SIG-M5 (cell line): ENCODE data around the gene DST.

Experiments
- DNase-seq: peaks from one replicate; lab custom pipeline; 2025; lab: John Stamatoyannopoulos, UW

Gene DST

DNA sequence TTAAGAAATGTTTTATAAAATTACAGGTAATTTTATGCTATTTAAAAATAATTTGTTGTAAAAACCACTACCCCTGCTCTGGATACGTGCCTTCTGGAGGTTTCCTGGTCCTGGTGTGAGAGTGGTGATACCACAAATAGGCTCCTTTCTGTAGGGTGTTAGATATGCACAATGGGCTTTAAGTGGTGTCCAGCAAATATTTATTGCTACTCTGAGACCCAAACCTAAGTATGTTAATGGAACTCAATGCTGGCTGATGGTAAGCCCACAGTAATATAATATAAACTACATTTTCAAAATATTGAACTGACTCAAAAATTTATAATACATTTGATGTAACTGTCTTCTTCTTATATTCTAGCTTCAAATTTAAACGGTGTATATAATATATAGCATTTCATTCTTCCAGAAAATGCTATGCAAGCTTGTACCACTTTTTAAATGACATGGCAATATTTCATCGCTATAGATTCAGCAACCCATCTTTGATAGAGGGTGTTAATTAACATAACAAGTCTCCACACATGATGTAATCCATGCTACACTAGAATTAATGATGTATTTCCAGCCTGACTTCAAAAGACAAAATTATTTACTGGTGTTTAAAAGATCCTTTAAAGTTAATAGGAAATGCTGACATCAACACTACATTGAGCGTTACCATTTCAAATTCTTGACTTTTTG is 161.9 kb downstream of the DST start:
- no peak for DNase-seq

DNA sequence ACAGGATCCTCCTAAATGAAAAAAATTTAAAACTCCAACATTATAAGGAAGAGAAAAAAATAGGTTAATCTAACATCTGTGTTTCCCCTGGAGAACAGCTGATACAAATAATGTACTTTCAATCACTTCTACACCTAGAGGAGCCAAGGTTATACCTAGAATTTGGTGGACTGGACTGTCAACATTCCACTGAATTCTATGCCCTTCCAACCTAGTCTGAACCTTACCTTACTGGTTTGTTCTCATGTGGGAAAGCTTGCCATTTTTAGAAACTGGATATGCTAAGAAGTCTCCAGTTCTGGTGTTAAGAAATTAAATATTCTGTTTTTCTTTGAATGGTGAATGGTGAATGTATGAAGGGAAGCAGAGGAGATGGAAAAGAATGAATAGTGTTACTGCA is 162.4 kb downstream of the DST start:
- no peak for DNase-seq

DNA sequence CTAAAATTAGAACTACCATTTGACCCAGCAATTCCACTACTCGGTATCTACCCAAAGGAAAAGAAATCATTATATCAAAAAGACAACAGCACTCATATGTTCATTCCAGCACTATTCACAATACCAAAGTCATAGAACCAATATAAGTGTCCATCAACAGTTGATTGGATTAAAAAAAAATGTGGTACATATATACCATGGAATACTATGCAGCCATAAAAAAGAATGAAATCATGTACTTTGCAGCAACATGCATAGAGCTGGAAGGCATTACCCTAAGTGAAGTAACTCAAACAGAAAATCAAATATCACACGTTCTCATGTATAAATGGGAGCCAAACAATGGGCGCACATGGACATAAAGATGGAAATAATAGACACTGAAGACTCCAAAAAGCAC is 163.3 kb downstream of the DST start:
- no peak for DNase-seq

DNA sequence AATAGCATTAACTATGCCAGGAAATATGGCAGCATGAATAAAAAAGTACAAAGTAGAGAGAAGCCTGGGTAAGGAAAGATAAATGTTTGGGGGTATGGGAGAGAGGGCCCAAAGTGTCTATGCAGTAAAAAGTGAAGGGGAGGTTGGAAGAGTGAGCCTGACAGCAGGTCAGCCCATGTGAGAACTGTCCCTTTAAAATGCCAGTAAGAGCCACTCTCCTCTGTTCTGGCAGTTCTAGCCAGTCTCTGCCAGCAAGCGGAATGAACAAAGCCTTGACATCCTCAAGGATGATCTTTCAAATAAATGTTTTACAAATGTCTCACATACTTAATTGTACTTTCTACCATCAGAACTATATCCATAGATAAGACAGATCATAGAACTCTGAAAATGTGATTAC is 164.5 kb downstream of the DST start:
- DNase-seq: no peak

GRCh38 chr6:56477241-56477640 is 165.4 kb downstream of the DST start:
- no peak for DNase-seq

- no peak for DNase-seq
Measured at GRCh38 chr6:56475736-56476457, 166.8 kb downstream of the DST start.

DNA sequence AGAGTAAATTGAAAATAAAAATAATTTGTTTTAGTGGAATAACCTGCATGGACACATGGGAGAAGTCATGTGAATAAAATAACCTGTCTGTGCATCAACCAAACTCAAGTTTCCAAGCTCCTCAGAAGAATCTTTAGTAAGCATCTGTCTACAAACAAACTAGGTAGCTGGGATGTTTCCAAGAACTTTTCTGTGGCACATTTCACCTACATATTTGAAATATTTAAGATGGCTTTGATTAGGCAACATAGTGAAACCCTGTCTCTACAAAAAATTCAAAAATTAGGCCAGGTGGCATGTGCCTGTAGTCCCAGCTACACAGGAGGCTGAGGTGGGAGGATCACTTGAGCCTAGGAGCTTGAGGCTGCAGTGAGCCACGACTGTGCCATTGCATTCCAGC is 168.2 kb downstream of the DST start:
- no peak for DNase-seq

DNA sequence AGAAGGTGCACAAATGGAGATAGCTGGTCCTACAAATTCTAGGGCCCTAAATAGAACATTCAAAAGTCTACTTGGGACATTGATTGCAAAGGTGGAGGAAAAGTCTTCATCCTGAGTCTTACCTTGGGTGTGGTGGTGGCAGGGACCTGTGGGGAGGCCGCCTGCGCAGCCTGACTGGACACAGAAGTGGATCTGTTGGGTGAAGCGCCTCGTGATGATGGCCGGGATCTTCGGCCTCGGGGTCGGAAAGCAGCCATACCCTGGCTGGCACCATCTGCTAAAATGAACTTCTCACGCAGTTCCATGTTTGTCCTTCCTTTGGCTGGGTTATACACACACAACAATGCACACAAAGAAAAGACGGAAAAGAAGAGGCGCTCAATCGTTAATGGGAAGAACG is 179.2 kb downstream of the DST start:
- DNase-seq: no peak

- DNase-seq: no peak
Measured at GRCh38 chr6:56459030-56459805, 183.5 kb downstream of the DST start.

DNA sequence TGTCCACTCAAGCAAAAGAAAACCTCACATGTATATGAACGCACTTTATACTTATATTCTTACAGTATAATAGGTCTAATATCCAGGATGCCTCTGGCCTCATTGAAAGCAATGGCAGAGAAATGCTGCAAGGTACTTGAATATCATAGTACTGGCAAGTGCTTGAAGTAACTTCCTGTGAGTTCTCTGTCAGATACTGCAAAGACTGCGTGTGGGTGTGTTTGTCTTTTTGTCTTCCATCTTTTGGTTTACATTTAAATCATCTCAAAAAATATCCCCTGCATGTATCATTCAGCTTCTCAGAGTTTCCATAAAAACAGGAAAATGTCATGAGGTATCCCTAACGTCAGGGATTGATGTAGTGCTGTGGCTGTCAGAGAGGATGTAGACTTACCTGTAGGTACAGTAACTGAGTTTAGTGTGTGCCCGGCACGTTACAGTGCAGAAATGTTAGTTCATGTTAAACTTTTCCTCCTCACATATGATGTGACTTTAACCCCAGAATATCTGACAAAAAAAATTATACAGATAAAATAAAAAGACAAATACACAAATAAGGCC is 184.3 kb downstream of the DST start:
- no peak for DNase-seq

DNA sequence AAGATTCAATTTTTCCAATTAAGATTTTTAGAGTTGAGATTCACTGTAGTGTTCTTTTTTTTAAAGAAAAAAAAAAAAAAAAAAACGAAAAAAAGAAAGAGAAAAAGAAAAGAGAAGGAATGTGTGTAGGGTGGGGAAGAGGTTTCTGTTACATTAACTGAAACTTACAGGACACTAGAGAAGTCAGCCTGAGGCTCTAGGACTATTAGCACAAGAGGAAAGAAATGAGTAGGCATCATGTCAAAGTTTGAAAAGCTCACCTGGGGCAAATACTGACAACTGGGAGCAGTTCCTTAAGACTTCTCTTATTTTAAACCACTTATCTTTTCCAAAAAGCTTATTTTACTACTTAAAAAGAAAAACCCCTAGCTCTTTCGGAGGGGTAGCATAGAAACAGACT is 185.9 kb downstream of the DST start:
- DNase-seq: no peak

- no peak for DNase-seq
Measured at GRCh38 chr6:56450882-56451739, 191.6 kb downstream of the DST start.

DNA sequence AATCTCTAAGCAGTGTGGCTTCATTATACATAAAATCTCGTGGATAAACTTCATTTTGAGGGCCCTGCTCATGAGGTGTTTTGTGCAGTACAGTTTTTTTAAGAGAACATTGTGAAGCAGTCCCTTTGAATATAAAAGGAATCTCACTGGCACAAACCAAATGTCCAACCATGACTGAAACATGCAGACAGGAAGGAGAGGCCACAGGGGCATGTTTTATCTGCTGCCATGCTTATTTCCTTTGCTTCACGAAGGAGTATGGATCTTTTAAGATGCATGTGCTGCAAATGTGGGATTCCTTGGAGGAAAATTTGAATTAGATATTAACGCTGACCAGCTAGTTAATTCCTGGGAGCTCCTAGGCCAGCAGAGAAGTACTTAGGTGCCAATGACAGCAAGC is 192.3 kb downstream of the DST start:
- DNase-seq: no peak

DNA sequence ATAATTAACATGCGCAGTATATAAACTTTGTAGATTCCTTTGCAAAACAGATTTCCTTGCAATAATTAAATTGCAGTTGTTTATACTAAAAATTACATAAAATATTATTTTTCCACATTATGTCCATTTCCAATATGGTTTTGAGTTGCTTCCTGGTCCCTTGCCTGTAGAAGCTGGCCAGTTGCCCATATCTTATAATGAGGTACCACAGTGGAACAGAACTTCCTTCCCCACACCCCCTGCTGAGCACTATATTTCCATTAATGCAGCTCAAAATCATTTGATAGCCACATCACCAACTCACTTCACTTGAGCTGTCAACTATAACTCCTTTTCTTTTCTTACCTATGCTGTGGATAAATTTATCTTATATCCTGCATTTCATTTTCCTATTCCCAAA is 194.6 kb downstream of the DST start:
- no peak for DNase-seq

DNA sequence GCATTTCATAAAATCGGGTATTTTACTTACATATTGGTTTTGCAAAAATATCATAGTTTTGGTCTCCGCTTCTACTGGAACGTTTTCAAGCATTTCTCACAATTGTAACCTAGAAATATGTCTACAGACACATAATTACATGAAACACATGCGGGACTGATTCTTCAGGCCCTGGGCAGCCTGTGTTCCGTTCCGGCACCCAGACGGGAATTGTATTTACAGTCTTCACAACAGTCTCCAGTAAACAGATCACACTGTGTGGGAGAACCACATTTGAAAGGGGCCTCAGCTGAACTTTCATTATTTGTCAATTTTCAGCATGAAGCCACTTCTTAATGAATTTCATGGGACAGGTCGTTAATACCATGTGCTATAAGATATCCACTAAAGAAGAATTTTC is 196.9 kb downstream of the DST start:
- no peak for DNase-seq

GRCh38 chr6:56444855-56445254 is 197.8 kb downstream of the DST start:
- DNase-seq: no peak

- no peak for DNase-seq
Measured at GRCh38 chr6:56440551-56440981, 202.1 kb downstream of the DST start.

GRCh38 chr6:56437171-56437900 is 205.4 kb downstream of the DST start:
- no peak for DNase-seq

DNA sequence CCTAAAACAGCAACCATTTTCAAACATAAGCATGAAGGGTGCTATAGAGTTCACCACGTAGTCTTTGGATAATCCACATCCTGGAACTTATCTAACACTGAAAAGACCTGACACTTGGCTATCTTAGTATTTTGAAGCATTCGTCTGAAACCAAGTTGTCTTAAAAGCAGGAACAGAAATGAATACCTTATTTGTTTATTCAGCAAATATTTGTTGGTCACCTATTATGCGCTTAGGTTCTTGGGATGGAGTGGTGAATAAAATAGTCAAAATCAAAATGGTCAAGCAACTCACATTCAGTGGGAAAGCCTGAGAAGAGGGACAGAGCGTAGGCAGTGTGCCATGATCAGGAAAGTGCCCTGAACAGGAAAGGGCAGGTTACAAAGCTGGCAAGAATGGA is 206.9 kb downstream of the DST start:
- no peak for DNase-seq

- DNase-seq: no peak
Measured at GRCh38 chr6:56435326-56435725, 207.4 kb downstream of the DST start.

DNA sequence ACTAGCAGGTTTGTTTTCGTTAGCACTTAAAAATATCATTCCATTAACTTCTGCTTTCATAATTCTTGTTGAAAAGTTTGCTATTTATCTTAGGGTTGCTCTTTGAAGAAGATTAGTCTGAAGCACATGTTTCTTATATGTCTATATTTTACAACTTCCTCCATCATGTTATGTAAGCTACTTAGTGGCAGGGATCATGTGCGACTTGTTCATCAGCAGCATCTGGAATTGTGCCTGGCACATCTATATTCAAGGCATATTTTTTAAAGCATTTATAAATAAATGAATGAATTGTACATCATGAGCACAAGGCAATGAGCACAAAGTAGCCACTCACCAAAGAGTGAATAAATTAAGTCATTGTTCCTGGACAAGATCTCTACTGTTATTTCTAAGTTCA is 208.1 kb downstream of the DST start:
- DNase-seq: no peak
